Kidney (tissue), 14 donors: ENCODE data around the gene RTN3. TPM values are rescaled to one million over a fixed set of nuclear protein-coding genes. Genes with fewer than 3 reads are reported as not detected.

Experiments used
- DNase-seq, 5 donors: peaks; one replicate each; pipeline ENCODE4 v3.0.0-alpha.2; 2013 to 2020
- FAIRE-seq: peaks from 2 replicates; lab custom pipeline; 2012; peaks lifted over from hg19 to GRCh38; lab: Jason Lieb, UNC
- H3K27ac ChIP-seq, 2 donors: one replicate each; pipeline ENCODE4 v1.7.0; 2013; ENCODE audit warnings: low read depth in 2 of 2, low read length in 2 of 2, inconsistent platforms in 1 of 2
- H3K27me3 ChIP-seq: one replicate; pipeline ENCODE4 v1.7.1; 2013; ENCODE audit warnings: low read length, inconsistent platforms; ENCODE audit not compliant: control insufficient read depth, insufficient read depth
- H3K36me3 ChIP-seq, 3 donors: one replicate each; pipeline versions ENCODE4 v1.7.0 to v1.7.1; 2013; ENCODE audit warnings: low read length in 3 of 3, control low read depth in 1 of 3, inconsistent platforms in 1 of 3; ENCODE audit not compliant: insufficient read depth in 3 of 3, control insufficient read depth in 2 of 3
- H3K4me1 ChIP-seq, 3 donors: one replicate each; pipeline versions ENCODE4 v1.7.0 to v1.7.1; 2013; ENCODE audit warnings: low read length in 3 of 3, inconsistent platforms in 1 of 3, low read depth in 1 of 3; ENCODE audit not compliant: control insufficient read depth in 2 of 3, insufficient read depth in 2 of 3
- H3K4me3 ChIP-seq, 3 donors: one replicate each; pipeline versions ENCODE4 v1.7.0 to v1.8.1; 2013; ENCODE audit warnings: low read length in 3 of 3, control low read depth in 1 of 3, inconsistent platforms in 1 of 3
- H3K9ac ChIP-seq, 3 donors: one replicate each; pipeline versions ENCODE4 v1.7.0 to v1.7.1; 2013; ENCODE audit warnings: low read length in 3 of 3, control low read depth in 1 of 3, inconsistent platforms in 1 of 3
- H3K9me3 ChIP-seq, 3 donors: one replicate each; pipeline versions ENCODE4 v1.7.0 to v1.7.1; 2013; ENCODE audit warnings: low read length in 3 of 3, control low read depth in 1 of 3, inconsistent platforms in 1 of 3; ENCODE audit not compliant: control insufficient read depth in 2 of 3, insufficient read depth in 1 of 3
- CTCF ChIP-seq: IDR thresholded peaks from 3 replicates; pipeline ENCODE4 v1.5.1; 2012; ENCODE audit warnings: mild to moderate bottlenecking, moderate library complexity, borderline replicate concordance; ENCODE audit not compliant: insufficient read depth; ENCODE audit errors: extremely low read depth
- intact Hi-C: fragments of 100-400 bp; cut with DNase I; formaldehyde crosslinking; loops from one replicate; pipeline ENCODE4 v1.11.1; 2022
- polyA plus RNA-seq: library from polyadenylated mRNA; stranded (reverse); fragments of 350-450 nt; fragmentation: Illumina TruSeq; extraction: RNeasy Lipid Tissue Mini Kit (QIAGEN cat#74804); gene quantifications from one replicate; pipeline ENCODE4 v1.2.3, GENCODE V29; 2014; ENCODE audit warnings: low read depth, low replicate concordance; ENCODE audit not compliant: insufficient read depth
- total RNA-seq: library from RNA; stranded (reverse); fragmentation: NEBNext Ultra II Directional; extraction: Animal tissue kit (Norgen Biotek cat#: 25700); gene quantifications from one replicate; pipeline ENCODE4 v1.2.1, GENCODE V29; 2021
- donor health status: control.
- donor health status: control.
- donor health status: control.
- donor health status: control.
- donor health status: control.
- donor health status: DM: yes; HTN: yes; CAD: no.
- donor health status: Normal renal cell carcinoma (clear cell type).

The RTN3 gene
- total and polyA plus RNA-seq, 2 donors from 2014 or later: 93.1 to 109 TPM

- FAIRE-seq (no peak), DNase-seq (no peak)
- H3K27me3 ChIP-seq: no peaks in the 10 kb centered on the region
- no peak overlapping the region for H3K4me3 ChIP-seq
- TF ChIP-seq CTCF: no peak
- intact Hi-C loops: no loop called here
- no peaks in the 10 kb centered on the region for H3K9me3 ChIP-seq
- no peaks in the 10 kb centered on the region for H3K4me1 ChIP-seq
- H3K9ac ChIP-seq: no peak overlapping the region
- H3K27ac ChIP-seq: no peak overlapping the region
- peaks cover 0 to 11% (median 6%) of the 10 kb centered on the region in 3 donors for H3K36me3 ChIP-seq
Measured at GRCh38 chr11:63652671-63653070, 28.6 kb upstream of the RTN3 start.

- Histone ChIP-seq H3K9me3 (no peaks in the 10 kb centered on the region), H3K9ac (no peak overlapping the region), H3K27me3 (no peaks in the 10 kb centered on the region), H3K4me3 (no peak overlapping the region), H3K36me3 (peaks cover 0 to 3% (median 2%) of the 10 kb centered on the region in 3 donors), H3K4me1 (peaks cover 0 to 2% (median 0%) of the 10 kb centered on the region in 3 donors), H3K27ac (no peak overlapping the region)
- FAIRE-seq (no peak), DNase-seq (no peak)
- intact Hi-C loops: no loop called here
- TF ChIP-seq CTCF: no peak
Measured at GRCh38 chr11:63660972-63661371, 20.3 kb upstream of the RTN3 start.

- no peaks in the 10 kb centered on the region for H3K36me3 ChIP-seq
- DNase-seq (no peak), FAIRE-seq (no peak)
- intact Hi-C loops: no loop called here
- peaks cover 0 to 10% (median 3%) of the 10 kb centered on the region in 3 donors for H3K4me1 ChIP-seq
- no peaks in the 10 kb centered on the region for H3K9me3 ChIP-seq
- no peak overlapping the region for H3K4me3 ChIP-seq
- no peak overlapping the region for H3K27ac ChIP-seq
- no peak for TF ChIP-seq CTCF
- no peak overlapping the region for H3K9ac ChIP-seq
- no peaks in the 10 kb centered on the region for H3K27me3 ChIP-seq
Measured at GRCh38 chr11:63663809-63664208, 17.5 kb upstream of the RTN3 start.

- TF ChIP-seq CTCF: no peak
- H3K9ac ChIP-seq: no peak overlapping the region
- H3K4me3 ChIP-seq: no peak overlapping the region
- no peak for FAIRE-seq
- H3K36me3 ChIP-seq: no peaks in the 10 kb centered on the region
- no peak overlapping the region for H3K27ac ChIP-seq
- peaks cover 0 to 13% (median 10%) of the 10 kb centered on the region in 3 donors for H3K4me1 ChIP-seq
- DNase-seq: no peak
- intact Hi-C loops: no loop called here
- no peaks in the 10 kb centered on the region for H3K9me3 ChIP-seq
- no peaks in the 10 kb centered on the region for H3K27me3 ChIP-seq
Measured at GRCh38 chr11:63666874-63667273, 14.4 kb upstream of the RTN3 start.
